Measurements from ENCODE around the gene CNTD1.
"Not testable (repeated sequence)": the region's sequence is repeated elsewhere in the genome, so short reads cannot be mapped to it uniquely, and the experiment has no call there.

Gene CNTD1

DNA sequence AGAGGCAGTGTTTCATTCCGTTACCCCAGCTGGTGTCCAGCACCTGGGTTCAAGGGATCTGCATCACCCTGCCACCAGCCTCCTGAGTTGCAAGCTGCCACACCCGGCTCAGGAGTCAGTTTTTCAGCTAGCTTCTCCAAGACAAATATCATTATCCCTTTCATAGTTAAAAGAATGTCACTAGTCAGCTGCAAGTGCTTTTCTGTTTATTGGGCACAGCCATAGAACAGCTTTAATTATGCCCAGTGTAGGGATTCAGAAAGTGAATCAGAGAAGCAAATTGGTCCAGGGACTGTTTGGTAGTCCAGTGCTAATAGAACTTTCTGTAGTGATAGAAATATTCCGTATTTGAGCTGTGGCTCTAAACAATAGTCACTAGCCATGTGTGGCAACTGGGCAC is 49.4 kb downstream of the CNTD1 start:
- no peak for DNase-seq

DNA sequence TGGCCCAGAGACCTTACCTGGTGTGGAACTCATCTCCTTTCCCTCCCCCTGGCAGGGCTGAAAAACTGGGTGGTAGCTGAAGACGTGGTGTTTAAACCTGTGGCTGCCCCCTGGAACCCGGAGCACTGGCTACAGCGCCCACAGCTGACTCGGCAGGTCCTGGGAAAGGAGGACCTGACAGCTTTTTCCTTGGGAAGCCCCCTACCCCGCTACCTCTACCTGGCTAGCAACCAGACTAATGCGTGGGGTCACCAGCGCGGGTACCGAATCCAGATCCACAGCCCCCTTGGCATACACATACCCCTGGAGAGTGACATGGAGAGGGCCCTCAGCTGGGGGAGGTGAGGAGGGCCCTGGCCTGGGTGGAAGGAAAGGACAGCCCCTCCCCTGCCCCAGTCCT is 50.4 kb downstream of the CNTD1 start:
- no peak for DNase-seq

DNA sequence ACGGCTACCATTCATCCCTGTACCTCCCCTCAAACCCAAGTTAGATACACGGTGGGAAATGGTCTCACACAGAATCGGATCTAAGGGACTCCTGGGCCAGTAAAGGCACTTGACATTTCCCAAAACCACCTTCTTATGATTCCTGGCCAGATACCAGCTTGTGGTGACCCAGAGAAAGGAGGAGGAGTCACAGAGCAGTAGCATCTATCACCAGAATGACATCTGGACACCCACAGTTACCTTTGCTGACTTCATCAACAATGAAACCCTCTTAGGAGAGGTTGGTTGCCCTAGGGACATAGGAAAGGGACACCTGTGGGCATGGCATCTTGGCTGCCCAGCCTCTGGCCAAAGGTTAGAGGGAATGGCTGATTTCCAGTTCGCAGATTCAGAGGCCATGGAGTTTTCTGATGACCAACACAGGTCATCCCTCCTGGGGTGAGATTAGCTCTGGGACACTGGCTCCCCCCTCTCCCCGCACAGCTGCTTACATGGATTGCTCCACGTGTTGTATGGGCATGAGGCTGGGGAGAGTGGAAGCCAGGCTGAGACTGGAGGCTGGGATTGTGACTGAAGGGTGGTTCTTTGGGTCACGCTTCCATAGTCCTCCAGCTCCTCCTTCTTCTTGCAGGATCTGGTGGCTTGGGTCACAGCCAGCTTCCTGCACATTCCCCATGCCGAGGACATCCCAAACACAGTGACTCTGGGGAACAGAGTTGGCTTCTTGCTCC is 51.0 kb downstream of the CNTD1 start:
- no peak for DNase-seq

DNA sequence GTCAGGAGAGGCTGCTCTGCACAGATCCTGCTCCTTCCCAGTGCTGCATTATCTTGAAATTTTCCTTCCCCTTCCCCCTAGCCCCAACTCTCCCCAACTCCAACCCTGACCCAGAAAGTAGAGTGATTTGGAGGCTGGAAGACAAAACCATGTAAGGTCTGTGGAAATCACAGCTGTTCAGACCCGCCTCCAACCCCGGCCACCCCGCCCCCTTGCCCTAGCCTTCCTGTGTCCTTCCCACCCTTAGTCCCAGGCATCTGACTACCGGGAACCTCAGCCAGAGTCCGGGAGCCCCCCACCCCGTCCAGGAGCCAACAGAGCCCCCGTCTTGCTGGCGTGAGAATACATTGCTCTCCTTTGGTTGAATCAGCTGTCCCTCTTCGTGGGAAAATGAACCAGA is 52.3 kb downstream of the CNTD1 start, which contains the start of gene AOC3:
TSS of gene AOC3 (plus strand) at position 246 of the 400 bp plus-strand sequence. CDS start at position 391, 145 bp downstream.
- DNase-seq = no peak

DNA sequence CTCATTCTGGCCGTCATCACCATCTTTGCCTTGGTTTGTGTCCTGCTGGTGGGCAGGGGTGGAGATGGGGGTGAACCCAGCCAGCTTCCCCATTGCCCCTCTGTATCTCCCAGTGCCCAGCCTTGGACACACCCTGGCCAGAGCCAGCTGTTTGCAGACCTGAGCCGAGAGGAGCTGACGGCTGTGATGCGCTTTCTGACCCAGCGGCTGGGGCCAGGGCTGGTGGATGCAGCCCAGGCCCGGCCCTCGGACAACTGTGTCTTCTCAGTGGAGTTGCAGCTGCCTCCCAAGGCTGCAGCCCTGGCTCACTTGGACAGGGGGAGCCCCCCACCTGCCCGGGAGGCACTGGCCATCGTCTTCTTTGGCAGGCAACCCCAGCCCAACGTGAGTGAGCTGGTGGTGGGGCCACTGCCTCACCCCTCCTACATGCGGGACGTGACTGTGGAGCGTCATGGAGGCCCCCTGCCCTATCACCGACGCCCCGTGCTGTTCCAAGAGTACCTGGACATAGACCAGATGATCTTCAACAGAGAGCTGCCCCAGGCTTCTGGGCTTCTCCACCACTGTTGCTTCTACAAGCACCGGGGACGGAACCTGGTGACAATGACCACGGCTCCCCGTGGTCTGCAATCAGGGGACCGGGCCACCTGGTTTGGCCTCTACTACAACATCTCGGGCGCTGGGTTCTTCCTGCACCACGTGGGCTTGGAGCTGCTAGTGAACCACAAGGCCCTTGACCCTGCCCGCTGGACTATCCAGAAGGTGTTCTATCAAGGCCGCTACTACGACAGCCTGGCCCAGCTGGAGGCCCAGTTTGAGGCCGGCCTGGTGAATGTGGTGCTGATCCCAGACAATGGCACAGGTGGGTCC is 52.9 kb downstream of the CNTD1 start:
- DNase-seq = not testable (repeated sequence)

DNA sequence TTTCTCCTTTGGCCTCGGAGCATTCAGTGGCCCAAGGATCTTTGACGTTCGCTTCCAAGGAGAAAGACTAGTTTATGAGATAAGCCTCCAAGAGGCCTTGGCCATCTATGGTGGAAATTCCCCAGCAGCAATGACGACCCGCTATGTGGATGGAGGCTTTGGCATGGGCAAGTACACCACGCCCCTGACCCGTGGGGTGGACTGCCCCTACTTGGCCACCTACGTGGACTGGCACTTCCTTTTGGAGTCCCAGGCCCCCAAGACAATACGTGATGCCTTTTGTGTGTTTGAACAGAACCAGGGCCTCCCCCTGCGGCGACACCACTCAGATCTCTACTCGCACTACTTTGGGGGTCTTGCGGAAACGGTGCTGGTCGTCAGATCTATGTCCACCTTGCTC is 53.7 kb downstream of the CNTD1 start:
- DNase-seq = no peak

DNA sequence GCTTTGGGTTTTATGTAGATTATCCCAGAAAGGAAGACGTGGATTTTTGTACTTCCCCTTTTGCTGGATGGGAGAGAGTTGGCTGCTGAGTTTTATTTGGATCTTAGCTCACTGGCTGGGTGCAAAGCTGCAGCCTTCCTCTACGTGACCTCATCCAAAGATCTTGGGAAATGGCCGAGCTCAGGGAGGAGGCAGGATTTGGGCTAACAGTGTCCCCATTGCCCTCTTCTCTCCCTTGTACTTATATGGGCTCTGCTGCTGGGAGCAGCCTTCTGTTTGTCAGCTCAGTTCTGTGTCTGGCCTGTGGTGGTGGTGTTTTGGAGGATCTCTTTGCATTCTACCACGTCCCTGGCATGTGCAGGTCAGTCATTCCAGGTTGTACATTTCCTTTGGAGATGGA is 54.3 kb downstream of the CNTD1 start:
- DNase-seq = no peak

DNA sequence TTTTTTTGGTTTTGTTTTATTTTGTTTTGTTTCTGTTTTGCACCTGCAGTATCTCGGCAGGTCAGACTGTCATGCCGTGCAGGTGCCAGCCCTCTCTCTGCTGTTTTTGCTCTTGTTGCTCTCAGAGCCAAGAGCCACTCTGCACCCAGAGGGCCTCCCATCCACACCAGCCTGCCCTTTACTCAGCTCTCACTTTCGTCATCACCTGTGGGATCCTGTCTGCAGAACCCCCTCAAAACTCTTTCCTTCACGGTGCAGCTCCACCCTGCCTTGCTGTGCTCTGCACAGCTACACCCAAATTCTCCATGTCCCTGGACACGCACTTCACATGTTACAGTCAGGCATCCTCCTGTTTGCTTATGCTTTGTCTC is 54.9 kb downstream of the CNTD1 start:
- no peak for DNase-seq

DNA sequence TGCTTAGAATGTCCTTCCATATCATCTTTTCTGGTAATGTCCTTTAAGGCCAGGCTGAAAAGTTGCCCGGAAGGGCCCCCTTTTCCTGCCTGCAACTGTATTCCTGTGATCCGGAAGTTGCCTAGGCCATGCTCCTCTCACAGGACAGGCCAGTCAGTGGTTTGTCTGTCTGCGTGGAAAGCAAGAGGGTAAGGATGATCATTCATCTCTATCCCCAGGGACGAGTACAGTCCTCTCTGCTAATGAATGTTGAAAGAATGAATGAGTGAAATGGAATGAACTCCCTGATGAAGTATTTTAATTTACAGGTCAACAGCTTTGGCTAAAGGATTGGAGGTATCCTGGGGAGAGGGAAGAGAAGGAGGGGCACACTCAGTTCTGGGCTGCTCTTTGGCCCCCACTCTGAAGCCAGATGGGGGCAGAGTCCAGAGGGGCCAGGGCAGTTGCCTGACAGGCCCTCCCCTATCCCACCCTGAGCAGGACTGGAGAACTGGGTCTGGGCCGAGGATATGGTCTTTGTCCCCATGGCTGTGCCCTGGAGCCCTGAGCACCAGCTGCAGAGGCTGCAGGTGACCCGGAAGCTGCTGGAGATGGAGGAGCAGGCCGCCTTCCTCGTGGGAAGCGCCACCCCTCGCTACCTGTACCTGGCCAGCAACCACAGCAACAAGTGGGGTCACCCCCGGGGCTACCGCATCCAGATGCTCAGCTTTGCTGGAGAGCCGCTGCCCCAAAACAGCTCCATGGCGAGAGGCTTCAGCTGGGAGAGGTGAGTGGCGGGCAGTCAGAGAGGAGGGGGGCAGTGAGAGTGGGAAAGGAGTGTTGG is 55.5 kb downstream of the CNTD1 start:
- DNase-seq = no peak

DNA sequence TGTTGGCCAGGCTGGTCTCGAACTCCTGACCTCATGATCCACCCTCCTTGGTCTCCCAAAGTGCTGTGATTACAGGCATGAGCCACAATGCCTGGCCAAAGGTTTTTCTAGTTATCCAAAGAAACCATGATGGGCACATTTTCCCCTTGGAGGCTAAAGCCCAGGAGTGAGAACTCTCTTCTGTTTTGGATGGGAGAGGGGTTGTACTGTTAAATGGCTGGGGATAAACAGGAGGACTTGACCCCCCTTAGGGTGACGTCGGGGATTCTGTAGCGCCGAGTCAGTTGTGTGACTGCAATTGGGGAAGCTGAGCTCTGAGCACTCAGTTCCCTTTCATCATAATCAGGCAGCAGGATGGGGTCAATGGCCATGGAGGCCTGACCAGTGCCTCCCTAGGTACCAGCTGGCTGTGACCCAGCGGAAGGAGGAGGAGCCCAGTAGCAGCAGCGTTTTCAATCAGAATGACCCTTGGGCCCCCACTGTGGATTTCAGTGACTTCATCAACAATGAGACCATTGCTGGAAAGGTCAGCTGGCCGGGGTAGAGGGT is 56.5 kb downstream of the CNTD1 start:
- DNase-seq = no peak

DNA sequence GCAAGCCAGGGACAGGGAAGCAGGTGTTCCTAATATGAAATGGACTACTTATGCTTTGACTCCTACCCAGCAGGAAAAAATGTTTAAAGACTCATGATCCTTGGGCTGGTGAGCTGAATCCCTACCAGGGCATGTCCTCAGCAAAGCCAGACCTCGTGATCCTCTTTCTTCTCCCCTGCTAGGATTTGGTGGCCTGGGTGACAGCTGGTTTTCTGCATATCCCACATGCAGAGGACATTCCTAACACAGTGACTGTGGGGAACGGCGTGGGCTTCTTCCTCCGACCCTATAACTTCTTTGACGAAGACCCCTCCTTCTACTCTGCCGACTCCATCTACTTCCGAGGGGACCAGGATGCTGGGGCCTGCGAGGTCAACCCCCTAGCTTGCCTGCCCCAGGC is 57.4 kb downstream of the CNTD1 start:
- not testable (repeated sequence) for DNase-seq

DNA sequence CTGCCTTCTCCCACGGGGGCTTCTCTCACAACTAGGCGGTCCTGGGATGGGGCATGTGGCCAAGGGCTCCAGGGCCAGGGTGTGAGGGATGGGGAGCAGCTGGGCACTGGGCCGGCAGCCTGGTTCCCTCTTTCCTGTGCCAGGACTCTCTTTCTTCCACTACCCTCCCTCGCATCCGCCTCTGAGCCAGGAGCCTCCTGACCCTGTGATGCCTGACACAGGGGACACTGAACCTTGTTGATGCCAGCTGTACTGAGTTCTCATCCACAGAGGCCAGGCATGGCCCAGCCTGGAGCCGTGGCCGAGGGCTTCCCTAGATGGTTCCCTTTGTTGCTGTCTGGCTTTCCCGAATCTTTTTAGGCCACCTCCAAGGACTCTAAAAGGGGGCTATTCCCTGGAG is 57.9 kb downstream of the CNTD1 start:
- not testable (repeated sequence) for DNase-seq

DNA sequence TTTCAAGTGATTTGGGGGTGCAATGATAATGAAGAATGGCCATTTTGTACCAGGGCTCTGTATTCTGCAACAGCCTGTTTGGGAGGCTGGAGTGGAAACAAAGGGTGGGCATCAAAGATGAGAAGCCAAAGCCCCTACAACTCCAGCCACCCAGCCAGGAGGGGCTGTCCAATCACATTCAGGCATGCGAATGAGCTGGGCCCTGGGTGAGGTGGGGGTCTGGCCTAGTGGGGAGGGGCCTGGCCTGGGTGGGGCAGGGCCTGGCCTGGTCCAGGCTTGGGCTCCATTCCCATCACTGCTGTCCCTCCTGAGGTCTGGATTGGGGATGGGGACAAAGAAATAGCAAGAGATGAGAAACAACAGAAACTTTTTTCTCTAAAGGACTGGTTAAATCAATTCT is 58.7 kb downstream of the CNTD1 start:
- no peak for DNase-seq

All from hematopoietic multipotent progenitor cell treated with erythropoietin and hydrocortisone succinate and interleukin-3 and kit ligand, for 8 days (in vitro differentiated cells).